Activated CD4-positive, CD25-positive, alpha-beta regulatory T cell (primary cell): Measurements from ENCODE around the gene STEAP1.
"Not testable (repeated sequence)": the region's sequence is repeated elsewhere in the genome, so short reads cannot be mapped to it uniquely, and the experiment has no call there.

Experiments
- DNase-seq, 4 experiments: peaks; one replicate each; lab custom pipeline; 2025; lab: John Stamatoyannopoulos, UW

Gene STEAP1

GRCh38 chr7:90173127-90173844 lies 19.0 kb downstream of the STEAP1 start:
- DNase-seq = no peak

- no peak for DNase-seq
Measured at GRCh38 chr7:90175667-90176066, 21.4 kb downstream of the STEAP1 start.

- DNase-seq = no peak
Measured at GRCh38 chr7:90176195-90176594, 21.9 kb downstream of the STEAP1 start.

DNA sequence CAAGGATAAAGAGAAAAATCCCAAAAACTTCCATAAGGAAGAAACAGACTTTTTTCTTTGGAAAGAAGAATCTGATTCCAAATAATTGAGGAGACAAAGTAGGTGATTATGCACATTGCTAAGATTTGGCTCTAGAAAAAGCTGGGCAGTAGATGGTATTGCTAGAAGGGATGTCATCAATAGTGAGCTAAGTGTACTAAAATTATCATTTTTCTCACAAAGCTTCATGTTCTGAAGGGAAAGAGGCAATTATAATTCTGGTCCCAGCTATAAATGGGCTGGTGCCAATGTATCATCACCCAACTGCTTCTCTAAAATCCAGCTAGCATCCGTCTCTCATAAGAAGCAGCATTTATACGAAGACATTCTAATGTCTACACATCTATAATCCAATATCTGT lies 23.9 kb downstream of the STEAP1 start:
- no peak for DNase-seq

DNA sequence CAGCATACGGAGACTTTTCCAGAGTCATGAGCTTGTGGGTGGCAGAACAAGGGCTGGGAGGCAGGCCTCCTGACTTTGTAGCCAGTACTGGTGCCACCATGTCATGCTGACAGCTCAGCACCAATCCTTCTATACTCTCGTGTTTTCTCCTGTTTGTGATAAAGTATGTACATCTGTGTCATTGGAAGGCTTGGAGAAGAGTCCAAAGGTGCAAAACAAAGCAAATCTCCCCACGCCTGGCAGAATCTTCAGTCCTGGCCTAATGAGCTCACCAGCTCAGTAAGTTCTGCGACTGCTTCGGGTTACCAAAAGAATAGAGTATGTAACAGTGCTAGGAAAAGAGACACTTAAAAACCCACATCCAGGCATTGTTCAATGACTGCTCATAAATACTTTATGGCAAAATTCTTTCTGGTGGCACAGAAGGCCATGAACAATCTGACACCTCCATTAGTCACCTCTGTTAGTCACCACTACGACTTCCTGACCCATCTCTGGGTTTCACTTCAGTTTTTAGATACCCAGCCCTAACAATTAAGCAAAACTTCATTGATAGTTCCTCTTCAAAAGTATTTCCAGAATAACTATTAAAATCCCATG lies 24.5 kb downstream of the STEAP1 start:
- DNase-seq = no peak

GRCh38 chr7:90180011-90180585 lies 25.8 kb downstream of the STEAP1 start:
- no peak for DNase-seq

DNA sequence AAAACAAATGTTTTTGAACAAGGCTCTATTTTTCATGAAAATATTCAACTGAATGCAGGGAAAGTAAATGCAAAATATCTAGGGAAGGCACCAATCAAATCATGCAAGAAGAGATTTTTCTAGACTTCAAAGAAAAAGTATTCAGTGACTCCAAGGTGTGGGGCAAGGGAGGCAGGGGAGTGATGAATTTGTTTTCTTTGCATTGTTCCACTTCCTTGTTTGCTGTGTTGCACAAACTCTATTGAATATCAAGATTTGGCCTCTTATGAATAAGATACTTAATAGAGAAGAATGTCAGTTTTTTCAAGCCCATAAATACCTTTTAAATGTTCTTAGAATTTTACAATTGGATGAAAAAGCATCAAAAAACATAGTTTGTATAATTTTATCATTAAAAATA lies 26.4 kb downstream of the STEAP1 start:
- DNase-seq = no peak

GRCh38 chr7:90181485-90181884 lies 27.2 kb downstream of the STEAP1 start:
- no peak for DNase-seq

DNA sequence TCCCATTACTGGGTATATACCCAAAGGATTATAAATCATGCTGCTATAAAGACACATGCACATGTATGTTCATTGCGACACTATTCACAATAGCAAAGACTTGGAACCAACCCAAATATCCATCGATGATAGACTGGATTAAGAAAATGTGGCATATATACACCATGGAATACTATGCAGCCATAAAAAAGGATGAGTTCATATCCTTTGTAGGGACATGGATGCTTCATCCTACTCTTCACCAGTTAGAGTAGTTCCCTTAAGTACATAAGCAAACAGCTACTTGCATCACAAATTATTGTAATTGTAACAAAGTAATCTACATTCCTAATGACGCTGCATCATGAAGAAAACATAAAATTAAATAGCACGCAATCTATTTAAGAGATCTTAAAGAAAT lies 32.0 kb downstream of the STEAP1 start:
- DNase-seq = not testable (repeated sequence)

GRCh38 chr7:90187507-90188050 lies 33.3 kb downstream of the STEAP1 start:
- no peak for DNase-seq

DNA sequence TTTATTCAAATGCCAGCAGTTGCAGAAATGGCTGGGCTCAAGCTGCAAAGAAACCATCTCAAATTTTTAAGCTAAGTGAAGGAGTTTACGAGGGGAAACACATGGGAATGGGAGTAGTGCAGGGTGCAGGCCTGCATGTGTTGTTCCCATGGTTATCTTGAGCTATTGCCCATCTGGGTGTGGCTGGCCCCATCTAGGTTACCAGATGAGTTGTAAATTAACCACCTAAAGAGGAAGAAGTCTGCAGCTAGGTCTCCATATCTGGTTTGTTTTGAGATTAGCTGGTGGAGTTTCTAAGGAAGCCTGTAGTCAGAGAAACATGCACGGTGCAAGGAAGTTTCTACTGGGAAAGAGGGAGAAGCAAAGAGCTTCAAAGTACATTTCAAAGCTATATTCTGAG lies 34.0 kb downstream of the STEAP1 start:
- no peak for DNase-seq

GRCh38 chr7:90190995-90191394 lies 36.7 kb downstream of the STEAP1 start:
- no peak for DNase-seq

DNA sequence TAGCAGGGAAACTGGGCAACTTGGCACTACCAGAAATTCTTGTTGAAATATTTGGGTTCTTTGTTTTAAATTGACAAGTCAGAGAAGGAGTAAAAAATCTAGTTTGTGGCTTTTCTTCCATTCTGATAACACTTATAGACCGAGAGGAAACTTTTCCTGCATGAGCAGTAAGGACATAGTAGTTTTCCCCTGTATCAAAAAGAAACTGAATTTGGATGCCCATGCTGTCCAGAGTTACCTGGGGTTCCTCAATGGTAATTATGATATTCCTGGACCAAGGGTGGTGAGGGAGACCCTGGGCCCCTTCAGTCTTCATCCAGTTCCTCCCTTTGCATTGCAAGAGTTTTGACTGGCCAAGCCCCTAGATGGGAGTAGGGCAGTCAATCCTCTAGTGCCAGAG lies 37.4 kb downstream of the STEAP1 start:
- no peak for DNase-seq

DNA sequence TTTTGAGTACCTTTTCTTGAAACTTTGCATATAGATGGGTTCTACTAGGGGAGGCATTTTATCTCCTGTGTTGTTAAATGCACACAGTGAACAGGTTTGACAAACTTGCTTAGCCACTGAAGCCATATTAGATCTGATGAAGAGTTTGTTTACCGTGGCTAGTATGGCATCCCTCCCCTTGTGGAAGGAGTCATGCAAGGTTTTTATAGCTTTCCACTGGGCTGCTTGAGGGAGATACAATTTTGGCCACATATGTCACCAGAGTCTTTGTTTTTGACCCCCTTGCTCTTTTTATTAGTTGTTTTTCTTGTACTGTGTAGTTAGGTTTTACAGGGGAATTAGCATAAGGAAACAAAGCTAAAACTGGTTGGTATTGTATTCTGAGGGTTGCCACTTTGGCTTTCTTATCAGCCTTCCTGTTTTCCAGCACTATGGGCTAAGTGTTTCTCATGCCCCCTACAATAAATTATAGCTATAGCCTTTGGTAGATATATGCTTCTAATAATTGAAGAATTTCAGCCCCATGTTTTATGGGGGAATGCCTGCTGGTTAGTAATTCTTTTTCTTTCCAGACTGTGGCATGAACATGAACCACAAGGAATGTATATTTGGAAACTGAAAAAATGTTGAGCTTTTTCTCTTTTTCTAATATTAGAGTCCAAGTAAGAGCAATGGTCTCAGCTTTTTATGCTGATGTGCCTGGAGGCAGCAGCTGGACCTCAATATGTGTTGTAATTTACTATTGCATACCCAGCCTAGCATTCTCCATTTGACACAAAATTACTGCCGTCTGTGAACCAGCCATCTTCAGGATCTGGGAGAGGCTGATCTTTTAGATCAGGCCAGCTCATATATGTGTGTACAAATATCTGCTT lies 38.8 kb downstream of the STEAP1 start:
- DNase-seq = no peak

DNA sequence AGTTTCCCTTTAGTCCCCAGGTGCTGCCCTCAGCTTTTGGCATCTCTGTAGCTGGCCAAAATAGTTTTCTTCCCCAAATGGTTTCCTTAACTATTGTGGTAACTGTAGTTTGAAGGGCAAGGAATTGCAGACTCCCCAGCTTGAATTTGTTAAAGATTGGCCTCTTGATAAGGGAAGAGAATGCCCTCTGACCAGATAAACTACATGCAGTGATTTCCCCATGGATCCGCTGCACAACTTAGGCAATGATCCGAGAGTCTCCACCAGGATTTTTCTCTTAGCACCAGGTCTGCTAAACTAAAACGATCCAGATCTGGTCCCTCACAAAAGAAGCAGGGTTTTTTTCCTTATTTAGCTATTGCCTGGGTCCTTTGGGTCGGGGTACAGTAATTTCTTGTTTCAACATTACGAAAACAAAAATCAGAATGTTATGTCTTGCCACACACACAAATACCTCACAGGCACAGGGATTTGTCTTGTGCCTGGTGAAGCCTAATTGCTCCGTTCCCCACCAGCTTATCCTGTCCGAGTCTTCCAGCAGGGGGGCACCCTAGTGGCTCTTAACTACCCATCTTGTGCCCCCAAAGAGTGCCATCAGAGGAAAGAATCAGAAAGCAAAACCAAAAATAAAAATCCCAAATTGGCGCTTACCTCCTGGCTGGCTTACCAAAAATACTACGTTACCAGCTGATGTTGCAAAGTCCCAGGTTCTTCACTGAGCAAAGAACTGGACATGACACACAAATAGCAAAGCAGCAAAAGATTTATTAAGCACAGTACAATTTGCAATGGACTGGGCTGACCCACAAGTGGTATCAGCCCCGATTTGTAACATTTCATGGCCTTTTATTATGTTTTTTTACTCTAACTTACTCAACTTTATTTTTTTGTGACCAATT lies 40.9 kb downstream of the STEAP1 start:
- DNase-seq = no peak

- no peak for DNase-seq
Measured at GRCh38 chr7:90201500-90202195, 47.4 kb downstream of the STEAP1 start.

DNA sequence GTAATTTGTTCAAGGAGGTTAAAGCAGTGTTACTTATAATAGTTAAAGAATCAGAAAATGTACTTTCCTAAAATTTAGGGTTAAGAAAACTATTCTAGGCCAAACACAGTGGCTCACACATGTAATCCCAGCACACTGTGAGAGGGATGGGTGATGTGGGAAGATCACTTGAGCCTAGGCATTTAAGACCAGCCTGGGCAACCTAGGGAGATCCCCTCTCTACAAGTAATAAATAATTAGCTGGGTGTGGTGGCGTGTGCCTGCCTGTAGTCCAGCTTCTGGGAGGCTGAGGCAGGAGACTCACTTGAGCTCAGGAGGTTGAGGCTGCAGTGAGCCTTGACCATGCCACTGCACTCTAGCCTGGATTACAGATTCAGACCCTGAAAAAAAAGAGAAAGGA lies 53.7 kb downstream of the STEAP1 start:
- DNase-seq = no peak

- DNase-seq = no peak
Measured at GRCh38 chr7:90209776-90210175, 55.5 kb downstream of the STEAP1 start.

DNA sequence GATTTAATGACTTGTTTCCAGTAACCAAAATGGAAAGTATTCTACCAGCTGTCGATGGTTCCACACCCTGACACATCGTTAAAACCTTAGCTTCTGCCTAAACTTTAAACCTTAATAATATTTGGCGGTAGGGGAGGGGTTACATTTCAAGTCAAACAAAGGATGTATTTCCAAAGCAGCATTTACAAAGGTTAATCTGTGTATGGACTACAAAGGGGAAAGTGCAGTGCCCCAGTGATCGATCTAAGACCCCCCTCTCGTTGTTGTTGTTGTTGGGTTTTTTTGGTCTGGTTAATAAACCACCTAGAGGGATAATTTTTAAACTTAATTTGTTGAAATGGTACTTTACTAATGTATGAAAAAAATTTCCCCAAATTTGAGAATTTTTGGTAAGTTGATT lies 56.2 kb downstream of the STEAP1 start:
- no peak for DNase-seq

DNA sequence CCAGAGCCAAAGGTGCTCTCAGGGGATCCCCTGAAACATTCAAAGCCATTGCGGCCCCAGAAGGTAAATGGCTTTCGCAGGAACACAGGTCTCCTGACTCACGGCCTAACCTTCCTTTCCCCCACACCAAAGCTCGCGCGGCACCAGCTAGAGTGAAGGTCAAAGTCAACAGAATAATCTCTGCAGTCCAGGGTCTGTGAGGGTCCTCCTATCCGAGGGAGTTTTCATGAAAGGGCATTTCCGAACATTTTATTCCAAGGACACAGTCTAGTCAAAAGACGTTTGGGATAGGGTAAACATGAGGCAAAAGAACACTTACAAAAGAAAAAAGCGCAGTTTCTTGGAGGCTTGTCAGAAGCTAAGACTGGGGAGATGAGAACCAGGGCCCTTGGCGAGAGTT lies 56.7 kb downstream of the STEAP1 start:
- DNase-seq = no peak
